Tibial artery (tissue), 4 donors: Measurements from ENCODE around the gene LRRC15.

Source experiments
- DNase-seq, 2 donors: peaks; one replicate each; pipeline ENCODE4 v3.0.0-alpha.2; 2019
- H3K27ac ChIP-seq, 2 donors: fragments of 200-600 bp; sonication (generic) in 1 of 2; 1 replicate in 1 of 2; 2 replicates in 1 of 2; pipeline ENCODE4 v1.5.1; 2018 to 2019; ENCODE audit warnings: mild to moderate bottlenecking in 1 of 2
- H3K27me3 ChIP-seq, 2 donors: fragments of 200-600 bp; sonication (generic) in 1 of 2; one replicate each; pipeline versions ENCODE4 v1.5.1 to v1.6.0; 2016 to 2019
- H3K36me3 ChIP-seq, 3 donors: fragments of 200-600 bp; sonication (generic) in 2 of 3; one replicate each; pipeline ENCODE4 v1.5.1; 2016 to 2019; ENCODE audit warnings: mild to moderate bottlenecking in 2 of 3
- H3K4me1 ChIP-seq, 4 donors: fragments of 200-600 bp; sonication (generic) in 2 of 4; 1 replicate in 3 of 4; 2 replicates in 1 of 4; pipeline ENCODE4 v1.5.1; 2016 to 2019
- H3K4me3 ChIP-seq, 2 donors: fragments of 200-600 bp; sonication (generic) in 1 of 2; 1 replicate in 1 of 2; 2 replicates in 1 of 2; pipeline ENCODE4 v1.5.1; 2018 to 2019; ENCODE audit warnings: mild to moderate bottlenecking in 2 of 2
- H3K9me3 ChIP-seq, 3 donors: fragments of 200-600 bp; sonication (generic) in 1 of 3; one replicate each; pipeline ENCODE4 v1.5.1; 2016 to 2019
- CTCF ChIP-seq, 2 experiments: fragments of 200-600 bp in 1 of 2; fragments of 450-650 bp in 1 of 2; IDR thresholded peaks; one replicate each; pipeline ENCODE4 v1.5.1; 2017 to 2019; ENCODE audit warnings: antibody characterized with exemption in 2 of 2, mild to moderate bottlenecking in 1 of 2, moderate library complexity in 1 of 2
- intact Hi-C: fragments of 100-400 bp; cut with DNase I; formaldehyde crosslinking; loops from one replicate; pipeline ENCODE4 v1.15.0; 2023; ENCODE audit warnings: low total_unique reads

LRRC15 gene

DNA sequence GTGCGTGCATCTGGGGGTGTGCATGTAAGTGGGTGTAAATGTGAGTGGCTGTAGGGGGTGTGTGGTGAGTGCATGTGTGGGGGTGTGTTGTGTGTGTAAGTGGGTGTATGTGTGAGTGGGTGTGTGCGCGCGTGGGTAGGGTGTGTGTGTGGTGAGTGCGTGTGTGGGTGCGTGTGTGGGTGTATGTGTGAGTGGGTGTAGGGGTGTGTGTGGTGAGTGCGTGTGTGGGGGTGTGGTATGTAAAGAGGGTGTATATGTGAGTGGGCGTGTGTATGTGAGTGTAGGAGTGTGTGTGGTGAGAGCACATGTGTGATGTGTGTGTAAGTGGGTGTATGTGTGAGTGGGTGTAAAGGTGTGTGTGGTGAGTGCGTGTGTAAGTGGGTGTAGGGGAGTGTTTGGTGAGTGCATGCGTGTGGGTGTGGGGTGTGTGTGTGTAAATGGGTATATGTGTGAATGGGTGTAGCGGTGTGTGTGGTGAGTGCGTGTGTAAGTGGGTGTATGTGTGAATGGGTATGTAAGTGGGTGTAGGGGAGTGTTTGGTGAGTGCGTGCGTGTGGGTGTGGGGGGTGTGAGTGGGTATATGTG is 17.5 kb downstream of the LRRC15 start:
- H3K27me3 ChIP-seq: peaks cover 0 to 6% of the 10 kb centered on the region in 2 donors
- no peak overlapping the region for H3K27ac ChIP-seq
- H3K9me3 ChIP-seq: no peaks in the 10 kb centered on the region
- intact Hi-C loops: no loop called here
- H3K36me3 ChIP-seq: no peaks in the 10 kb centered on the region
- TF ChIP-seq CTCF (IDR thresholded peaks at IDR 0.05): no peak
- no peak overlapping the region for H3K4me3 ChIP-seq
- H3K4me1 ChIP-seq: no peaks in the 10 kb centered on the region
- no peak for DNase-seq

- H3K27ac ChIP-seq: no peak within 1 kb of the TSS
Measured at GRCh38 chr3:194351080-194351672, 18.4 kb downstream of the LRRC15 start, which contains the start of gene CPN2. TSS of gene CPN2 (minus strand) at chr3:194351328. CDS start at chr3:194342702, 8,626 bp downstream.

GRCh38 chr3:194350726-194351071 is 18.8 kb downstream of the LRRC15 start:
- Histone ChIP-seq H3K4me1 (no peaks in the 10 kb centered on the region), H3K27me3 (peaks cover 0 to 12% of the 10 kb centered on the region in 2 donors), H3K4me3 (no peak overlapping the region), H3K36me3 (no peaks in the 10 kb centered on the region), H3K9me3 (no peaks in the 10 kb centered on the region), H3K27ac (no peak overlapping the region)
- DNase-seq: no peak
- no peak for TF ChIP-seq CTCF (IDR thresholded peaks at IDR 0.05)
- intact Hi-C loops: no loop called here

More at GRCh38 chr3:194351080-194351672, 18.4 kb downstream of the LRRC15 start, which contains the start of gene CPN2:
- Histone ChIP-seq H3K27me3 (peaks cover 0 to 8% of the 10 kb centered on the region in 2 donors), H3K9me3 (no peaks in the 10 kb centered on the region), H3K4me3 (no peak within 1 kb of the TSS), H3K4me1 (no peaks in the 10 kb centered on the region), H3K36me3 (no peaks in the 10 kb centered on the region)
- intact Hi-C loops: no loop called here
- no peak for DNase-seq
- TF ChIP-seq CTCF (IDR thresholded peaks at IDR 0.05): no peak

GRCh38 chr3:194348354-194348753 is 21.2 kb downstream of the LRRC15 start:
- H3K4me3 ChIP-seq: no peak overlapping the region
- no peaks in the 10 kb centered on the region for H3K9me3 ChIP-seq
- H3K27ac ChIP-seq: no peak overlapping the region
- intact Hi-C loops: no loop called here
- H3K36me3 ChIP-seq: no peaks in the 10 kb centered on the region
- H3K4me1 ChIP-seq: no peaks in the 10 kb centered on the region
- H3K27me3 ChIP-seq: peaks cover 0 to 23% of the 10 kb centered on the region in 2 donors
- TF ChIP-seq CTCF (IDR thresholded peaks at IDR 0.05): no peak
- DNase-seq: no peak

- H3K27me3 ChIP-seq: peaks cover 0 to 23% of the 10 kb centered on the region in 2 donors
- H3K4me1 ChIP-seq: no peaks in the 10 kb centered on the region
- no peak for TF ChIP-seq CTCF (IDR thresholded peaks at IDR 0.05)
- no peak overlapping the region for H3K4me3 ChIP-seq
- H3K36me3 ChIP-seq: no peaks in the 10 kb centered on the region
- intact Hi-C loops: no loop called here
- no peak for DNase-seq
- H3K9me3 ChIP-seq: no peaks in the 10 kb centered on the region
- H3K27ac ChIP-seq: no peak overlapping the region
Measured at GRCh38 chr3:194346621-194347020, 22.9 kb downstream of the LRRC15 start.
